Measurements from ENCODE around the gene ZNF579.

ZNF579 gene

GRCh38 chr19:55581823-55582223 lies 1.2 kb upstream of the ZNF579 start:
- H3K27ac ChIP-seq: no peak overlapping the region
- ChIA-PET CTCF (interaction anchor here (0.6 to 0.7 kb wide), 2 partner anchors 25 to 50 kb away, joined by 3 read pairs; no protein-coding TSS in a partner anchor), POLR2A (ENCODE audit: low non-redundant PET) (interaction anchor here (0.5 kb wide), 1 partner anchor 26 kb away, joined by 3 read pairs; no protein-coding TSS in a partner anchor)
- DNase-seq (ENCODE audit: low spot score): no peak
- TF ChIP-seq CTCF (conservative IDR thresholded peaks at IDR 0.05; ENCODE audit: low read depth): no peak

GRCh38 chr19:55581145-55581822 lies 636 bp upstream of the ZNF579 start:
- peak overlapping the region; percentile 87 for H3K27ac ChIP-seq
- TF ChIP-seq CTCF (conservative IDR thresholded peaks at IDR 0.05; ENCODE audit: low read depth): no peak
- ChIA-PET POLR2A (ENCODE audit: low non-redundant PET) (interaction anchor here (0.6 to 1.0 kb wide), 2 partner anchors 18 to 32 kb away, joined by 3 to 6 read pairs; partner anchors contain the start of gene FIZ1), CTCF (interaction anchor here (0.6 to 0.7 kb wide), 3 partner anchors 25 to 484 kb away, joined by 3 read pairs; no protein-coding TSS in a partner anchor)
- no peak for DNase-seq (ENCODE audit: low spot score)

GRCh38 chr19:55579766-55580621 lies 654 bp downstream of the ZNF579 start:
- DNase-seq (ENCODE audit: low spot score): no peak
- H3K27ac ChIP-seq: peak overlapping the region; percentile 87
- ChIA-PET POLR2A (ENCODE audit: low non-redundant PET) (interaction anchor here (0.6 to 0.7 kb wide), 3 partner anchors 84 to 290 kb away, joined by 3 to 6 read pairs (median 3); no protein-coding TSS in a partner anchor), CTCF (interaction anchor here (0.5 kb wide), 1 partner anchor 114 kb away, joined by 3 read pairs; no protein-coding TSS in a partner anchor)
- TF ChIP-seq CTCF (conservative IDR thresholded peaks at IDR 0.05; ENCODE audit: low read depth): no peak

GRCh38 chr19:55578761-55579747 lies 1.6 kb downstream of the ZNF579 start:
- DNase-seq (ENCODE audit: low spot score): no peak
- TF ChIP-seq CTCF (conservative IDR thresholded peaks at IDR 0.05; ENCODE audit: low read depth): no peak
- H3K27ac ChIP-seq: peak overlapping the region; percentile 87
- ChIA-PET CTCF (no interaction called here), POLR2A (ENCODE audit: low non-redundant PET) (interaction anchor here (0.6 kb wide), 1 partner anchor 299 kb away, joined by 3 read pairs; the partner anchor contains the start of gene HSPBP1)

- CTCF ChIA-PET: no interaction called here
- DNase-seq (ENCODE audit: low spot score): no peak
Observed at GRCh38 chr19:55578031-55578760, 2.5 kb downstream of the ZNF579 start.

More at GRCh38 chr19:55578031-55578760, 2.5 kb downstream of the ZNF579 start:
- TF ChIP-seq CTCF (conservative IDR thresholded peaks at IDR 0.05; ENCODE audit: low read depth): no peak
- H3K27ac ChIP-seq: no peak overlapping the region
- POLR2A ChIA-PET (ENCODE audit: low non-redundant PET): interaction anchor here (0.6 kb wide), 1 partner anchor 298 kb away, joined by 3 read pairs; the partner anchor contains the start of gene HSPBP1
